Activated T-cell treated with anti-CD3 and anti-CD28 coated beads for 1 hour (primary cell): ENCODE results near the gene POLH.

Experiments
- DNase-seq: peaks from one replicate; pipeline ENCODE4 v3.0.0-alpha.2; 2020; ENCODE audit warnings: low read depth

The POLH gene

DNA sequence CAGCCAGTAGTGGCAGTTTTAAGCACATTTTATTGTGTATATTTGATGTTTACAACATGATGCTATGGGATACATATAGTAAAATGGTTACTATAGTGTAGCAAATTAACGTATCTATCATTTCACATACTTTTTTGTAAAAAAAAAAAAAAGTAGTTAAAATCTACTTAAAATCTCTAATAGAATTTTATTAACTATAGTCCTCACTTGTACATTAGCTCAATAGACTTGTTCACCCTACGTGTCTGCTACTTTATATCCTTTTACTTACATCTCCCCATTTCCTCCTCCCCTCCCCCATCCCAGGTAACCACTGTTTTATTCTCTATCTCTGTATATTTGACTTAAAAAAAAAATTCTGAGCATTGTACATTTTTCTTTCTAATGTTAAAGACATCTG is 30.0 kb downstream of the POLH start:
- no peak for DNase-seq

DNA sequence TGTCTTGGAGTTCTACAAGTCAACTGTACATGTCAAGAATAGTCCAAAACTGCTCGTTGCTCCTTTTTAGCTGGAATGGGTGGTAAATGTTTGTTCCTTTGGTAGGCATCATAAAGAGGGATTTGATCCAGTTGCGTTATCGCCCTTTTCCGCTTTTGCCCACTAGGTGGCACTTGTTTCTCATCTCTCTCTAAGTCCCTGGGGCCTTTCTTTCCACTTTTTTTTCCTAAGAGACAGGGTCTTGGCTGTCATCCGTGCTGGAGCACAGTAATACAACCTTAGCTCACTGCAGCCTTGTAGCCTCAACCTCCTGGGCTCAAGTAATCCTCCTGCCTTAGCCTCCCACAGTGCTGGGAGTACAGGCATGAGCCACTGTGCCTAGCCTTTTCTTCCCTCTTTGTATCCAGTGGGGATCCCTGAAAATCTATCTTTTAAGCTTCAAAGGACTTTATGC is 32.4 kb downstream of the POLH start:
- DNase-seq = peak; percentile 57

DNA sequence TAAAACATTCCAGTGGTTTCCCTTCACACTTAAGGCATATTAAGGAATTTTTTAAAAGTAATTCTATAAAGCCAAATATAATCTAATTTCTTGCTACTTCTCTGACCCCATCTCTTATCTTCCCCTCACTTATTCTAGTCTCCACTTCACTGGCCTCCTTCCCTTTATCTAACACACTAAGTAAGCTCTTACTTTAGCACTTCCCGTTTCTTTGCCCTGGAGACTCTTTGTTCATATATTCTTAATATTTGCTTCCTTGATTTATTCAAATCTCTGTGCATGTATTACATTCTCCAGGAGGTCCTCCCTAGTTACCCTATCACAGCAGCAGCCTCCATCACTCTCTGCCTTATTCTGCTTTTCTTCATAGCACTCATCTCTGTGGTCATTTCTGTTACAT is 32.8 kb downstream of the POLH start:
- no peak for DNase-seq

DNA sequence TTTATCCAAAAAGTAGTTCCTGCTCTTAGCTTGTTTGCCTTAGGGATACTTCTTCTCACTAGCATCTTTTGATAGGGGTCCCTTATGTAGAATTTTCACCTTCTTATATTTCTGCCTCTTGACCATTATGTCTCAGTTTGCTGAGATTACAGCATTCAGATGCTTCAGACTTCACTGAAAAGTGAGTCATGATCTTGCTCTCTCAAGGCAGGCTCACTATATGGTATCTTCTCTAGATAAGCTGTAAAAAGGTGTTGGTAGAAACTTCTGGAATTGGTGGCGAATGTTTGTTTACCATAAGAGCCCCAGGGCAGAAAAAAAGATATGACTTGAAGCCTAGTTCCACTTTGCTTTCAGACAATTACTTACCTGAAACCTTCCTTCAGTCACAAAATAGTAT is 33.4 kb downstream of the POLH start:
- DNase-seq = no peak

DNA sequence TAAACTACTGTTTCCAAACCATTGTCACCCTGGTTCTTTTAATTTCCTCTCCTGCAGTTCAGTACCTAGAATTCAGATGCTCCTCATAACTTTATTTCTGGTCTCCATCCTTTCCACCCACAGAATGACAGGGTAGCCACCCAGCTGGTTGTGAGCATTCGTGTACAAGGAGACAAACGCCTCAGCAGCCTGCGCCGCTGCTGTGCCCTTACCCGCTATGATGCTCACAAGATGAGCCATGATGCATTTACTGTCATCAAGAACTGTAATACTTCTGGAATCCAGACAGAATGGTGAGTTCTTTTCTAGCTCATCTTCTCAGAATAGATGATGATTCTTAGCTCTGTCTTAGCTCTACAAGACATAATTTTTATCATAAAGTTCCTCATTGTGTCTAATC is 34.4 kb downstream of the POLH start:
- DNase-seq = no peak

DNA sequence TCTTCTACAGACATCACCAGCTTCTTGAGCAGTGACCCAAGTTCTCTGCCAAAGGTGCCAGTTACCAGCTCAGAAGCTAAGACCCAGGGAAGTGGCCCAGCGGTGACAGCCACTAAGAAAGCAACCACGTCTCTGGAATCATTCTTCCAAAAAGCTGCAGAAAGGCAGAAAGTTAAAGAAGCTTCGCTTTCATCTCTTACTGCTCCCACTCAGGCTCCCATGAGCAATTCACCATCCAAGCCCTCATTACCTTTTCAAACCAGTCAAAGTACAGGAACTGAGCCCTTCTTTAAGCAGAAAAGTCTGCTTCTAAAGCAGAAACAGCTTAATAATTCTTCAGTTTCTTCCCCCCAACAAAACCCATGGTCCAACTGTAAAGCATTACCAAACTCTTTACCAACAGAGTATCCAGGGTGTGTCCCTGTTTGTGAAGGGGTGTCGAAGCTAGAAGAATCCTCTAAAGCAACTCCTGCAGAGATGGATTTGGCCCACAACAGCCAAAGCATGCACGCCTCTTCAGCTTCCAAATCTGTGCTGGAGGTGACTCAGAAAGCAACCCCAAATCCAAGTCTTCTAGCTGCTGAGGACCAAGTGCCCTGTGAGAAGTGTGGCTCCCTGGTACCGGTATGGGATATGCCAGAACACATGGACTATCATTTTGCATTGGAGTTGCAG is 37.9 kb downstream of the POLH start:
- no peak for DNase-seq

DNA sequence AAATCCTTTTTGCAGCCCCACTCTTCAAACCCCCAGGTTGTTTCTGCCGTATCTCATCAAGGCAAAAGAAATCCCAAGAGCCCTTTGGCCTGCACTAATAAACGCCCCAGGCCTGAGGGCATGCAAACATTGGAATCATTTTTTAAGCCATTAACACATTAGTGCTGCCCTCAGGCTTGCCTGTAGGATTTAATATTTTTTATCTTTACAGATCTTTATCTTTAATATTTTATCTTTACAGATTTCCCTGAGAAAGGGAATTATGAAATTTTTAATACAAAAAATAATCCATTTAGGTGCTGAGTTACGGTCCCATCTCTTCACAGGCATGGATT is 38.4 kb downstream of the POLH start:
- DNase-seq = no peak

DNA sequence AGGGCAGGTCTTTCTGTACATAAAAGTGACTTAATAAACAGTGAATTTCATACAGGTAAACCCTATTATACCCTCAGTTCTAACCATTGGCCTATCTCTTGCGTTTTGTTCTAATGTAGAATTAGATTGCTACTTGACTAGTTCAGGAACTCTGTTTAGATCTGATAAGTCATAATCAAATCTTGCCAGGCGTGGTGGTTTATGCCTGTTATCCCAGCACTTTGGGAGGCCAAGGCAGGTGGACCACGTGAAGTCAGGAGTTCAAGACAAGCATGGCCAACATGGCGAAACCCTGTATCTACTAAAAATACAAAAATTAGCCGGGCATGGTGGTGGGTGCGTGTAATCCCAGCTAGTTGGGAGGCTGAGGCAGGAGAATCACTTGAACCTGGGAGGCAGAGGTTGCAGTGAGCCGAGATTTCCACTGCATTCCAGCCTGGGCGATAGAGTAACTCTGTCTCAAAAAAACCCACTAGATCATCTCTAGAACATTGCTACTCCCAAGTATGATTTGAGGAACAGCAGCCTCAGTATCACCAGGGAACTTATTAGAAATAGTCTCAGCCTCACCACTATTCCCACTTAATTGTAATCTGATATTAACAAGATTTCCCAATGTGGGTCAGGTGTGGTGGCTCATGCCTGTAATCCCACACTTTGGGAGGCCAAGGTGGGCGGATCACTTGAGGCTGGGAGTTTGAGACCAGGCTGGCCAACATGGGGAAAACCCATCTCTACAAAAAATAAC is 40.9 kb downstream of the POLH start:
- DNase-seq = no peak

DNA sequence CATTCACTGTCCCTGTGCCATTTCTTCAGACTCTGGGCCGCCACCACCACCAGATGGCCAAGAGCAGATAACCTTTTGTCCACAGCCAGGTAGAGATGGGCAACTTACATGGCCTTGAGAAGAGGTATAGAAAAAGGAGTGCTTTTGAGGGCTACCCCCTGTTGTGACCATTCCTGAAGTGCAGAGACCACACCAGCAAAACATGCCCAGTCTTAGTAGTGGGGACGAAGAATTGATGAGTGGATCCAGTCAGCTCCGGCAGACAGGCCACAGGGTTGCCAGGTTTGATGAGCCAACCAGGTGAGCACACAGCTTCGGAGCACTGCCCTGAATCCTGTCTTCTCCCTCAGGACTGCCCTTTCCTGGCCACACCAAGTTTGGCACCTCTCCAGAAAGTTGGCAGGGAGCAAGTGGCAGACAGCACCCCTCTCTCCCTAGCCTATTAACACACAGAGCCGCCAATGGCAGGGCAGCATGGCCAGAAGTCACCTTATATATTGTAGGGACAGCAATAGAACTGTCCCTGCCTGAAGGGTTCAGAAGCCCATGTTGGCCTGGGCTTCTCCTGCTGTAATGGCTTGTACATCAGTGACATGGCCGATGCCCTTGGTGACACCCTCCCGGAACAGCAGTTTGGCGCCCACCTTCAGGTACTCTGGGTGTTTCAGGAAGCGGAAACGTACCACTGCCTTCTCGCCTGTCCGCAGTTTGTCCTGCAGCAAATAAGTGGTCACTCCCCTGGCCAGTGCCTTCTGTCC is 45.3 kb downstream of the POLH start:
- DNase-seq = no peak

DNA sequence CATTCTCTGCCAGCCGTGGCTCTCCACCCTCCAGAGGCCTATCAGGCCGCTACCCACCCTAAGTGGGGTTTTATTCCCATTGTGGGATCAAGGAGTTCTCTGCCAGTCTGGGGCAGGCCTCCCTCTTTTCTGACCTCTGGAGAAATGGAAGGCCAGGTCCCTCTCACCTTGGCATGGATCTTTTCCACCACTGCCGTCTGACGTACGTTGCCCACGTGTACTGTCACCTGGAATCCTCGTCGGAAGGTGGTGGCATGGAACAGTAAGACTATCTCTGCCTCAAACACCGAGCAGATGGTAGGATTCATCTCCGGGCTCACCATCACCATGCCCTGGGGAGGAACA is 45.8 kb downstream of the POLH start:
- no peak for DNase-seq

DNA sequence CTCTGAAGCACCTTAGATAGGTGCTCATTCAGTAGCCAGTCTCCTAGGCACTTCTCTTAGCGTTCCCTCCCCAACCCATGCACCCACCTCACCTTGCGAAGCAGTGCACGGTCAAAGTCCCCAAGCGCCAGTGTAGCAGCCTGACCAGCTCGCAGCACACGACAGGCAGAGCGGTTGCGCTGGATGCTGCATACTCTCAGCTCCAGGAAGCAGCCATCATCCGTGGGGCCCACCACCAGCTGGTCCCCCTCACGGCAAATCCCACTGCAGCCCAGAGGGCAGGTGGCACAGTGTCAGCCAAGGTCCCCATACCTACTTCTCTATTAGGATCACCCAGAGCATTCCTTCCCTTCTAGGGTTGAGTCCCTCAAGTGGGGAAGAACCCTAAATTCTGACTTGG is 46.6 kb downstream of the POLH start:
- no peak for DNase-seq

DNA sequence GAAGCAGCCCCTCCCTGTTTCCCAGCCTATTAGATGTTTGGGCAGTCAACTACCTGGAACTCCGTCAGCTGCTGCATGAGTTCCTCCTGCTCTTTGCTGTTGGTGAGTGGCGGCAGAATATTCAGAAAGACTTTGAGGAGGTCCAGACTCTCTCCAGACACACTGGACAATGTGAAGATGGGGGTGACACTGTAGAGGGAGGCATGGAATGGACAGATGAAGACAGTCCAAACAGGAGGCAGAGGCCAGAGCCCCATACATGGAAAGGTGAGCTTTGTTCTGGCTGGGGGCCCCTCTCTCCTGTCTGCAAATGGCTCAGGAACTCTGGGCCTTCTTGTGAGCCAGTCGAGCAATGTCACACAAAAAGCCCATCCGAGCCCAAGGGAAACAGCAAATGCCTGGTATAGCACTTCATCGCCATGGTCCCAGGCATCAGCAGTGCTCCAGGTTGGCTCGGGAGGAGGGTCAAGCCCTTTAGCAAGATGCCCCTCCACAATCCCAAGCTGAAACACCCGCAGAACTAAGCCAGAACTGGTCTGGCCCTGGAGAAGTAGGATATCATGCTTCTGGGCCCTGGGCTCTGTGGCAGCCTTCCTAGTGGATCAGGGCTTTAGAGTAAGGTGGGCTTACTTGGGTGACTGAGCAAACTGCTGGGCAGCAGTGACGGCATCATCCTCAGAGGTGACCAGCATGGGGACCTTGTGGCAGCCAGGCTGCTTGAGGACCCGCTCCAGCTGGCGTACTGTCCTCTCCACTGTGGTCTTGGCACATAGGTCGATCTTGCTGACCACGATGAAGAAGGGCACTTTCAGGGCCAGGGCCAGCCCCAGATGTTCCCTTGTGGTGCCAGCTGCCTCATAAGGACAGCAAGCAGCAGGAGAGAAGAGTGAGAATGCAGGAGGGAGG is 48.1 kb downstream of the POLH start:
- no peak for DNase-seq

DNA sequence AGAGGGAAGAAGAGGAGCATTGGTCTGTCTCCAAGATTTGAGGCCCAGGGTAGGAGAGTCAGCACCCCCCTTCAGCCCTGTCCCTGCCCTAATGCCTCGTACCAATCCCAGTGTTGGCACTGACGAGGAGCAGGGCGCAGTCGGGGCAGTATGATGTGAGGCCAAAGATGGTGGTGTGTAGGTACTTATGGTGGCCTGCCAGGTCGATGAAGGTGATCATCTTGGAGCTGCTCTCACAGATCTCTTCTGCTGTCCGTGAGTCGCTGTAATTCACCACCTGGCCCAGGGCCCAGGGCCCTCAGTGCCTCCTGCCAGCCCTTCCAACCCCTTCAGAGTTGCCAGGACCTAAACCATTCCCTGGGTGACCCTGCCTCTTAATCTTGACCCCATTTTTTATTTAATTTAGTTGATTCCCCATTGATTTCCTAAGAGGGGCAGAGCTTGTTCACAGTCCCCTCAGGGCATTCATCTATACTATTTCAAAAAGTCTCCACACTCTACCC is 48.9 kb downstream of the POLH start:
- DNase-seq = no peak

DNA sequence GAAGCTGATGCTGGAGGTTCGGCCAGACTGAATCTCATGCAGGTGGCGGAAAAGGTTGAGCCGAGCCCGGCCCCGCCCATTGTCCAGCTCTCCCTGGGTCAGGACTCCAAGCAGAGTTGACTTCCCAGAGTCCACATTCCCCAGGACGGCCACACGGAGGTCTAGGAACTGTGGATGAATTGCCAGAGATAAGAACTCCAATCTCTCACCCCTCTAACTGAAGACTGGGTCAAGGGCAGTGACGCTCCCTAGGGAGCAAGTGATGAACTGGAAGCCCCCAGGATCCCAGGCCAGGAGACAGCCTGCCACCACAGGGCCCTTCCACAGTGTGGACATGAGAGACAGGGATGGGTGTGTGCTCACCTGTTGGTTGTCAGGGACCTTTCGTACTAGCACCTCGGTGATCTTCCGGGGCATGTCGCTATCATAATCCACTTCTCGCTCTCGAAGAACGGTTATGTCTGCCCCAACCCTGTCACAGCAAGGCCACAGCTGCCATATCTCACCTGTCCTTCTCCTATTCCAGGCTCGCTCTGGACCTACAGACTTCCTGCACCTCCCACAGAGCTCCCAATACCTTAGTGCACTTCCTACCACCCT is 49.5 kb downstream of the POLH start:
- DNase-seq = no peak

DNA sequence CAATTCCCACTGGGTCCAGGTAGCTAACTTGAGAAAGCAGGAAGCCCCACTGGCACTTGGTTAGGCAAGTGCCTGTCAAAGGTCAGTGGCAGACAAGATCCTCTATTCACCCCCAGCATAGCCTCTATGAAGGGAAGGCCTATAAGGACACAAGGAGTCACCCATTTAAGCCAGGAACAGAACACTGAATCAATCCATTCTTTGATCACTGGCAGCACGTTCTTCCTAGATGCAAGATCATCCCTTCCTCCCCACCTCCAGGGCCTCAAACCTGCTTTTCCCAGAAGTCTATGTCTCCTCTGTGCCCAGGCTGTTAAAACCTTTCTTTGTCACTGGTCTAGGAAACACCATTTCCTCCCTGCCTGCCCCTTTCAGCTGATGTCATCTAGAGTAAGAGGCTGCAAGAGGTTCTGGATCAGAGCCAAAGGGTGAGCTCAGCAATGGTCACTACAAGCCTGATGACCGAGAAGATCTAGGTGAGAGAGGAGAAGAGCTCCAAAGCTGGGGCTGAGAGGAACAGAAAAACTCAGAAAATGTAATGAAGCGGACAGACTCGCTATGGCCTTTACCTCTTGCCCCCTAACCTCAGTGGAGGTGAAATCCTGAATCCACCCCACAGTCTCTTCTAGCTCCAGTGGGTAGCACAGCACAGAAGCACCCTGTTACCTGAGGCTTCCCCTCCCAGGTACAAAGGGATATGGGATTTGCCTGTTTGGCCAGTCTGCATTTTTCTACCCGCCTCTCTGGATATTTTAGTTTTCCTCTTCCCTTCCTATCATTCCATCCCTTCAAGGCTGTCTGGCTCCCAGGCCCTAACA is 51.2 kb downstream of the POLH start:
- DNase-seq = no peak

DNA sequence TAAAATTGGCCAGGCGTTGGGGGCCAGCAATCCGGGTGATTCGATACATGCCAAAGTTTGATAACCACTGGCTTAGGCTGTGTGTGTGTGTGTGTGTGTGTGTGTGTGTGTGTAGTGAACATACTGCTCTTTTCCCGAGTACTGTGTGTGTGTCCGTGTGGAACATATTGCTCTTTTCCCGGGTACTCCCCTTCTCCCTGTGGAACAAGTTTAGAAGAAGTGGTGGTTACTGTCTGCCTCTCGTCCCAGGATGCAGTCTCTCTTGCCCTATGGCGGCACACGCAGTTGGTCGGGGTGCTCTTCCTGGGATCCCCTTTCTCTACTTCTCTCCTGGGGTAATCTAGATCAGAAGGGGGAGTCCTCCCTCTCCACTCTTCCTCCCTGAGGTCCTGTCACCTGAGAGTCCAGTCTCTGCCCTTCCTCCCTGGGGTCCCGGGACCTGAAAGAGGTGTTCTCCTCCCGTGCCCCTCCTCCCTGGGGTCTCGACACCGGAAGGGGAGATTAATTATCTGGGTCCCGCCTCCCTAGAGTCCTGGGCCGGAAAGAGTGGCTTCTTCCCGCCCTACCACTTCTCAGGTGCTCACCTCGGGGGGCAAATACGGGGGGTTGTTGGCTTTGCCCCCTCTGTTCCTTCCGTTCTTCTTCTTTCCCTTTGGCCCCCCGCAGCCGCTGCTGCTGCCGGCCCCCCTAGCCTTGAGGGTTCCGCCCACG is 52.6 kb downstream of the POLH start:
- peak; percentile 39 for DNase-seq

DNA sequence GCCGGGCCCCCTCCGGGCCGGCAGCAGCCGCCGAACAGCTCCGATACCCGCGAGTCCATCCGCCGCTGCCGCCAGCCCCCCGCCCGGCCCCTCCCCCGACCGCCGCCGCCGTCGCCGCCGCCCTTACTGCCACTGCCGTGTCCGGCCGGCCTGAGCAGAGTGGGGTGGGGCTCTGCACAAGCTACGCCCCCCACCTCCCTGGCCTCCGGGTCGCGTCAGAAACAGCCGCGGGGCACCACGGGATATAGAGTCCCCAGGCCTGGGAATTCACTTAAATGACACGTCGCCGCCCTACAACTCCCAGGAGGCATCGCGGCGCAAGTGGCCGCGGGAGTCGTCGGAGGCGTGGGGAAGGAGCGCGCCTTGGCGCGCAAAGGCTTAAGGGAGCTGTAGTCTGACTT is 53.1 kb downstream of the POLH start, which contains the start of gene GTPBP2:
Gene GTPBP2, minus strand, starts transcription at position 161 of the 401 bp plus-strand sequence. Its CDS starts 102 bp downstream, at position 59.
- DNase-seq = peak; percentile 91

DNA sequence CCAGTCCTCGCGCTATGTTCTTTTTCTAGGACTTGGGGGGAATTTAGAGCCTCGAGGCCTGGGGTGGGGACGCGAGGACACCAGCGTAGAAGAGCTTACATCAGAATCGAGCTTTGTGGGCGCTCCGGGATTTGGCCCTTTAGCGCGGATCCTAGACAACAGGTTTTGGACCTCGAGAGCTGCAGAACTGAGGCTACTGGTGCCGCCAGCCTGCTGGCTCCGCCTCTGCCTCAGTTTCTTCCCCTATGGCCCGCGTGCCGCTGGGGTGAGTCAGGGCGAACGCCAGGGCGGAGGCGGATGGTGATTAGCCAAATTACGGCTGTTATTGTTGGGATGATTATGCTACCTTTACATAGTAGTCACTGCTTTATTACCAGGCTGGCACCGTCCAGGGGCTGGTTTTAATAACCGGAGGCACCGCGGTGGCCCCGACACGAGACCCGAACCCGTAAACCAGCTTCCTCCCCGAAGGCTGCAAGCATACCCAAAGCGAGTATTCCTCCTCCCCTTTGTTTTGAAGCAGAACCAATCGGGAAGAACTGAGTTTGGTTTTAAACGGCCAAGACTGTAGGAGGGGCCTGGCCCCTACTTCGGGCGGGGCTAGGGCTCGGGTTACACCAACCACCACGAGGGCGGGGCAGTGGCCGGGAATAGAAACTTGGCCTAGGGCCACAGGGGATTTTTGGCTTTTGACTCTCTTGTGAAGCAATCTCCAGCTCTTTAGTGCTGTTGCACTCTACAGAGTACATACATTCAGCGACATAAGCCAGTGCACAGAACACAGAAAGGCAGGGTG is 53.7 kb downstream of the POLH start:
- DNase-seq = peak; percentile 83

DNA sequence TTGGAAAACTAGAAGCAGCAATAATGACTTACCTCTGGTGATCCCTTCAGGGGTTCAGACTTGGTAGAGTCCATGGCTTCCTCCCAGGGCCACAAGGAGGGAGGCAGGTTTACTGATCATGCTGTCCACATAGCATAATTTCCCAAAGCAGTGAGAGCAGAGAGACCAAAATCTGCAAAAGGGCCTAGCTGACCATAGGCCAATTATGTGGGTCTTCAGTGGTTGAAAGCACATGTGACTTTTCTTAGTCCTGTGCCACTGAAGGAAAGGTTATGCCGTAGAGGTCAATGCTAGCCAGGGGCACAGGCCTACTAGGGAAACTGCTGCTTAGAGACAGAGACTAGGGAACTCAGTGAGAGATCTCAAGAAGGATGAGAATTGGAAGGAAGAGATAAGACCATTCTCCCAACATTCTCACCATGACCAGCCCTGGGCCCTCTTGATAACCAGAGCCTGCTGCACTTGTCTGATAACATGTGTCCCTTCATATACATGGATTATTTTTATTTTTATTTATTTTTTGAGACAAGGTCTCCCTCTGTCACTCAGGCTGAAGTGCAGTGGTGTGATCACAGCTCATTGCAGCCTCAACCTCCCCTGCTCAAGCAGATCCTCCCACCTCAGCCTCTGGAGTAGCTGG is 55.1 kb downstream of the POLH start:
- no peak for DNase-seq
